Naive B cell (primary cell): ENCODE data around the gene ITGAE. TPM values are rescaled to one million over a fixed set of nuclear protein-coding genes. Genes with fewer than 3 reads are reported as not detected.

Experiments
- ATAC-seq, 2 donors: fragments of 150-1000 bp; cut with Tn5 transposase; 2 replicates each; pipeline ENCODE4 v1.10.0; 2021; ENCODE audit warnings: low read depth in 2 of 2, mild to moderate bottlenecking in 2 of 2, moderate library complexity in 2 of 2
- DNase-seq: peaks from one replicate; pipeline ENCODE4 v3.0.0; 2022
- H3K27ac Mint-ChIP-seq, 6 donors: one replicate each; pipeline ENCODE4 v1.8.0; 2020 to 2022; ENCODE audit warnings: mild to moderate bottlenecking in 6 of 6, mixed read lengths in 6 of 6, moderate library complexity in 5 of 6, inconsistent platforms in 2 of 6
- H3K27me3 Mint-ChIP-seq, 3 donors: one replicate each; pipeline ENCODE4 v1.8.0; 2021 to 2022; ENCODE audit warnings: mixed read lengths in 3 of 3, mild to moderate bottlenecking in 1 of 3
- H3K36me3 Mint-ChIP-seq, 2 donors: one replicate each; pipeline ENCODE4 v1.8.0; 2020 to 2022; ENCODE audit warnings: mixed read lengths in 2 of 2, inconsistent platforms in 1 of 2, mild to moderate bottlenecking in 1 of 2
- H3K4me1 Mint-ChIP-seq, 3 donors: one replicate each; pipeline ENCODE4 v1.8.0; 2020 to 2022; ENCODE audit warnings: mixed read lengths in 3 of 3, inconsistent platforms in 1 of 3, mild to moderate bottlenecking in 1 of 3, moderate library complexity in 1 of 3
- H3K4me3 Mint-ChIP-seq, 8 donors: one replicate each; pipeline ENCODE4 v1.8.0; 2020 to 2022; ENCODE audit warnings: mild to moderate bottlenecking in 8 of 8, mixed read lengths in 8 of 8, moderate library complexity in 8 of 8, inconsistent platforms in 2 of 8
- H3K9me3 Mint-ChIP-seq, 7 donors: one replicate each; pipeline ENCODE4 v1.8.0; 2020 to 2022; ENCODE audit warnings: mixed read lengths in 7 of 7, mild to moderate bottlenecking in 5 of 7, inconsistent platforms in 2 of 7, moderate library complexity in 1 of 7
- polyA plus RNA-seq, 6 donors: library from polyadenylated mRNA; unstranded; fragments of 300-500 nt; fragmentation: Illumina TruSeq; gene quantifications; one replicate each; pipeline ENCODE4 v1.2.3, GENCODE V29; 2021; ENCODE audit warnings: low read depth in 6 of 6

The ITGAE gene
- polyA plus RNA-seq, 6 donors from 2014 or later, result 93.9 to 177 (median 158) TPM

GRCh38 chr17:3699951-3700350, 101.0 kb downstream of the ITGAE start:
- peaks cover 10 to 68% (median 63%) of the 10 kb centered on the region in 3 donors for H3K4me1 Mint-ChIP-seq
- H3K27ac Mint-ChIP-seq, result no peak overlapping the region
- H3K9me3 Mint-ChIP-seq, result peaks cover 0 to 7% (median 0%) of the 10 kb centered on the region in 7 donors
- DNase-seq (no peak), ATAC-seq (no peak)
- peaks cover 4 to 8% of the 10 kb centered on the region in 2 donors for H3K36me3 Mint-ChIP-seq
- H3K27me3 Mint-ChIP-seq, result no peaks in the 10 kb centered on the region
- no peak overlapping the region for H3K4me3 Mint-ChIP-seq

GRCh38 chr17:3698139-3698538, 102.8 kb downstream of the ITGAE start:
- ATAC-seq (no peak), DNase-seq (no peak)
- peaks cover 0 to 7% (median 0%) of the 10 kb centered on the region in 7 donors for H3K9me3 Mint-ChIP-seq
- no peaks in the 10 kb centered on the region for H3K27me3 Mint-ChIP-seq
- H3K4me3 Mint-ChIP-seq, result peak overlapping the region in 6 of 8 donors; percentile 9 to 98 (median 82)
- H3K36me3 Mint-ChIP-seq, result peaks cover 8 to 15% of the 10 kb centered on the region in 2 donors
- H3K27ac Mint-ChIP-seq, result peak overlapping the region in 1 of 6 donors; percentile 69
- H3K4me1 Mint-ChIP-seq, result peaks cover 21 to 66% (median 64%) of the 10 kb centered on the region in 3 donors

GRCh38 chr17:3697103-3697476, 103.9 kb downstream of the ITGAE start:
- Mint-ChIP-seq H3K27me3 (no peaks in the 10 kb centered on the region), H3K4me1 (peaks cover 22 to 65% (median 64%) of the 10 kb centered on the region in 3 donors), H3K27ac (peak overlapping the region in 2 of 6 donors; percentile 47 to 95), H3K36me3 (peaks cover 3 to 15% of the 10 kb centered on the region in 2 donors), H3K9me3 (peaks cover 0 to 2% (median 0%) of the 10 kb centered on the region in 7 donors), H3K4me3 (peak overlapping the region; percentile 80 to 100 (median 98))
- ATAC-seq, result no peak
- no peak for DNase-seq

GRCh38 chr17:3695723-3696411, 105.1 kb downstream of the ITGAE start, which contains the start of gene P2RX5:
Gene P2RX5, minus strand, starts transcription at chr17:3696155. Its CDS starts 150 bp downstream, at chr17:3696005.
- Mint-ChIP-seq H3K27ac (peak within 1 kb of the TSS; percentile 95 to 99 (median 99)), H3K36me3 (peaks cover 3 to 15% of the 10 kb centered on the region in 2 donors), H3K4me3 (peak within 1 kb of the TSS; percentile 95 to 100 (median 99)), H3K9me3 (peaks cover 0 to 2% (median 0%) of the 10 kb centered on the region in 7 donors), H3K4me1 (peaks cover 26 to 74% (median 68%) of the 10 kb centered on the region in 3 donors), H3K27me3 (no peaks in the 10 kb centered on the region)
- DNase-seq (peak; percentile 69), ATAC-seq (peak; percentile 55 to 61)

GRCh38 chr17:3695129-3695722, 105.8 kb downstream of the ITGAE start:
- Mint-ChIP-seq H3K4me3 (peak overlapping the region; percentile 95 to 99 (median 98)), H3K27ac (peak overlapping the region in 5 of 6 donors; percentile 51 to 99 (median 96)), H3K9me3 (peaks cover 0 to 2% (median 0%) of the 10 kb centered on the region in 7 donors), H3K4me1 (peaks cover 30 to 74% (median 68%) of the 10 kb centered on the region in 3 donors), H3K27me3 (no peaks in the 10 kb centered on the region), H3K36me3 (peaks cover 3 to 15% of the 10 kb centered on the region in 2 donors)
- ATAC-seq (peak; percentile 3), DNase-seq (peak; percentile 39)

GRCh38 chr17:3693829-3694231, 107.2 kb downstream of the ITGAE start:
- Mint-ChIP-seq H3K4me1 (peaks cover 35 to 71% (median 64%) of the 10 kb centered on the region in 3 donors), H3K27me3 (no peaks in the 10 kb centered on the region), H3K4me3 (peak overlapping the region; percentile 95 to 99 (median 98)), H3K36me3 (peaks cover 8 to 15% of the 10 kb centered on the region in 2 donors), H3K27ac (peak overlapping the region; percentile 95 to 99 (median 98)), H3K9me3 (no peaks in the 10 kb centered on the region)
- ATAC-seq, result peak; percentile 63 to 67
- peak; percentile 81 for DNase-seq

- Mint-ChIP-seq H3K9me3 (no peaks in the 10 kb centered on the region), H3K27ac (peak overlapping the region; percentile 80 to 96 (median 94)), H3K36me3 (peaks cover 13 to 21% of the 10 kb centered on the region in 2 donors), H3K4me1 (peaks cover 42 to 72% (median 64%) of the 10 kb centered on the region in 3 donors), H3K4me3 (peak overlapping the region; percentile 92 to 99 (median 98)), H3K27me3 (no peaks in the 10 kb centered on the region)
- DNase-seq (peak; percentile 27), ATAC-seq (no peak)
Observed at GRCh38 chr17:3693141-3693540, 107.8 kb downstream of the ITGAE start.

GRCh38 chr17:3692346-3692745, 108.6 kb downstream of the ITGAE start:
- ATAC-seq (no peak), DNase-seq (no peak)
- H3K27ac Mint-ChIP-seq, result peak overlapping the region in 4 of 6 donors; percentile 79 to 95 (median 94)
- H3K4me1 Mint-ChIP-seq, result peaks cover 46 to 67% (median 59%) of the 10 kb centered on the region in 3 donors
- no peaks in the 10 kb centered on the region for H3K9me3 Mint-ChIP-seq
- H3K4me3 Mint-ChIP-seq, result peak overlapping the region; percentile 92 to 99 (median 98)
- H3K27me3 Mint-ChIP-seq, result no peaks in the 10 kb centered on the region
- peaks cover 14 to 21% of the 10 kb centered on the region in 2 donors for H3K36me3 Mint-ChIP-seq

GRCh38 chr17:3691617-3692067, 109.3 kb downstream of the ITGAE start:
- ATAC-seq (no peak), DNase-seq (no peak)
- Mint-ChIP-seq H3K27ac (peak overlapping the region in 5 of 6 donors; percentile 44 to 95 (median 95)), H3K36me3 (peaks cover 14 to 21% of the 10 kb centered on the region in 2 donors), H3K4me1 (peaks cover 46 to 61% (median 52%) of the 10 kb centered on the region in 3 donors), H3K4me3 (peak overlapping the region; percentile 75 to 99 (median 90)), H3K9me3 (no peaks in the 10 kb centered on the region), H3K27me3 (no peaks in the 10 kb centered on the region)

- Mint-ChIP-seq H3K36me3 (peaks cover 14% of the 10 kb centered on the region in 2 donors), H3K27ac (peak overlapping the region in 5 of 6 donors; percentile 81 to 97 (median 95)), H3K4me3 (peak overlapping the region; percentile 79 to 98 (median 88)), H3K27me3 (no peaks in the 10 kb centered on the region), H3K4me1 (peaks cover 44 to 59% (median 48%) of the 10 kb centered on the region in 3 donors), H3K9me3 (no peaks in the 10 kb centered on the region)
- DNase-seq (no peak), ATAC-seq (no peak)
Observed at GRCh38 chr17:3690094-3690715, 110.8 kb downstream of the ITGAE start.

- Mint-ChIP-seq H3K27ac (peak overlapping the region; percentile 72 to 97 (median 90)), H3K4me3 (peak overlapping the region; percentile 79 to 96 (median 88)), H3K9me3 (no peaks in the 10 kb centered on the region), H3K27me3 (no peaks in the 10 kb centered on the region), H3K4me1 (peaks cover 43 to 65% (median 51%) of the 10 kb centered on the region in 3 donors), H3K36me3 (peaks cover 9 to 14% of the 10 kb centered on the region in 2 donors)
- no peak for ATAC-seq
- peak; percentile 19 for DNase-seq
Observed at GRCh38 chr17:3689262-3690093, 111.5 kb downstream of the ITGAE start.

GRCh38 chr17:3688852-3689261, 112.1 kb downstream of the ITGAE start:
- no peaks in the 10 kb centered on the region for H3K27me3 Mint-ChIP-seq
- peaks cover 43 to 65% (median 53%) of the 10 kb centered on the region in 3 donors for H3K4me1 Mint-ChIP-seq
- peak; percentile 31 for DNase-seq
- H3K9me3 Mint-ChIP-seq, result no peaks in the 10 kb centered on the region
- peak in 1 of 2 donors; percentile 13 for ATAC-seq
- H3K36me3 Mint-ChIP-seq, result peaks cover 6 to 12% of the 10 kb centered on the region in 2 donors
- peak overlapping the region in 4 of 6 donors; percentile 85 to 95 (median 93) for H3K27ac Mint-ChIP-seq
- peak overlapping the region; percentile 83 to 95 (median 88) for H3K4me3 Mint-ChIP-seq
